Suprapubic skin (tissue), 4 donors: ENCODE data around the gene AP1M1.

Experiments used
- CTCF ChIP-seq, 2 donors: fragments of 200-600 bp in 1 of 2; fragments of 450-650 bp in 1 of 2; sonication (generic) in 1 of 2; IDR thresholded peaks; one replicate each; pipeline ENCODE4 v1.5.1; 2016 to 2019; ENCODE audit warnings: antibody characterized with exemption in 2 of 2, mild to moderate bottlenecking in 1 of 2, moderate library complexity in 1 of 2
- EP300 ChIP-seq: sonication (generic); formaldehyde crosslinking; IDR thresholded peaks from one replicate; pipeline ENCODE4 v1.6.1; 2017; ENCODE audit warnings: antibody characterized with exemption
- POLR2A ChIP-seq, 2 donors: fragments of 450-650 bp; IDR thresholded peaks; one replicate each; pipeline ENCODE4 v1.6.1; 2017; ENCODE audit warnings: antibody characterized with exemption in 2 of 2, mild to moderate bottlenecking in 2 of 2, moderate library complexity in 2 of 2
- POLR2AphosphoS5 ChIP-seq, 3 donors: sonication (generic); formaldehyde crosslinking; IDR thresholded peaks; one replicate each; pipeline ENCODE4 v1.6.1; 2017; ENCODE audit warnings: antibody characterized with exemption in 3 of 3

DNA sequence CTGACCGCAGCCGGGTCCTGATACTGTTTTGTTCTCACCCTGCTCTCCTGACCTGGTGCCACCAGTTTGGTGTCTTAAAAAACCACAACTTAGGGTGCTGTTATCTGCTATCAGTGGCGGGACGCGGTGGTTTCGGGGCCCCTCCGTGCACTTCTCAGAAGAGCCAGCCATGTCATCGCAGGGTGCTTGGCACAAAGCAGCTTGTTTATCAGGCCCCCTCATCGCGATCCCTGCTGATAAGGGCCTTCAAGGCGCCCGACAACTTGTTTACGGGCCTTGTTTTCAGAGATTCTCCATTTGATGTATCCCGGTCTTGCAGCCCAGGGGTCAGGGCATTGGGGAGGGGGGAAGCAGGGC, 68.9 kb downstream of the AP1M1 start:
- TF ChIP-seq CTCF (IDR thresholded peaks at IDR 0.05) (no peak), POLR2AphosphoS5 (IDR thresholded peaks at IDR 0.05) (no peak), POLR2A (IDR thresholded peaks at IDR 0.05) (no peak), EP300 (no peak)
